ENCODE measurements around the gene AACS.
"Not testable (repeated sequence)": the region's sequence is repeated elsewhere in the genome, so short reads cannot be mapped to it uniquely, and the experiment has no call there.

The AACS gene

GRCh38 chr12:125070112-125070511, 4.9 kb downstream of the AACS start:
- Mint-ChIP-seq H3K27me3 (ENCODE audit: low read depth) (peaks cover 3% of the 10 kb centered on the region), H3K9me3 (no peaks in the 10 kb centered on the region), H3K4me3 (no peak overlapping the region), H3K4me1 (peaks cover 25% of the 10 kb centered on the region), H3K36me3 (ENCODE audit: low read depth) (peaks cover 11% of the 10 kb centered on the region), H3K27ac (peak overlapping the region in 2 of 3 experiments; percentile 17 to 30)
- peak in 1 of 3 experiments; percentile 12 for TF ChIP-seq CTCF (IDR thresholded peaks at IDR 0.05; ENCODE audit: unreplicated experiment in 3 of 3)

DNA sequence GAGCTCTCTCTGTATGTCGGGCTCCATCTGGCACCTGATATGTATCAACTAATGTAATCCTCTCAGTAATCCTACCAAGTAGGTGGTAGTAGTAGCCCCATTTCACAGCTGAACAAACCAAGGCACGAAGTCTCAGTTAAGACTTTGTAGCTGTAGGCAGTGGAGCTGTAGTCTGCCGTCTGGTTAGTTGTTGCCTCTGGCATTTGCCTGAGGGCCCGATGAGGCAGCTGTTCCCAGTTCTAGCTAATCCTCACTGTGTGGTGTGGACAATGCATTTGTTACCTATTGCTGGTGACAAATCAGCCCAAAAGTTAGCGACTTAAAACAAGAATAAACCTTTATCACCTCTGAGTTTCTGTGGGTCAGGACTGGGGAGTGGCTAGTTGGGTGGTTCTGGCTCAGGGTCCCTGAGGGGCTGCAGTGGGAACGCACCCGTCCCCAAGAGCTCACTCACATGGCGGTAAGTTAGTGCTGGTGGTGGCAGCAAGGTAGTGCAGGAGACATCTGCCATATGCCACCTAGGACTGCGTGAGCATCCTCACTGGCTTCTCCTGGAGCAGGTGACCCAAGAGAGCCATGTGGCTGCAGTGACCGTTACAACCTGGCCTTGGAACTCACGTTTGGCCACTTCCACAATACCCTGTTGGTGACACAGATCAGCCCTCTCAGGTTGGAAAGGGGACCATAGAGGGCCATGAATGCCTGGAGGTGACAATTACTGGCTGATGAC, 5.6 kb downstream of the AACS start:
- no peak for TF ChIP-seq CTCF (IDR thresholded peaks at IDR 0.05; ENCODE audit: unreplicated experiment in 3 of 3)
- no peak overlapping the region for H3K27ac Mint-ChIP-seq
- peaks cover 12% of the 10 kb centered on the region for H3K36me3 Mint-ChIP-seq (ENCODE audit: low read depth)
- H3K27me3 Mint-ChIP-seq (ENCODE audit: low read depth) = peaks cover 3% of the 10 kb centered on the region
- H3K4me3 Mint-ChIP-seq = no peak overlapping the region
- H3K4me1 Mint-ChIP-seq = peaks cover 25% of the 10 kb centered on the region
- no peaks in the 10 kb centered on the region for H3K9me3 Mint-ChIP-seq

GRCh38 chr12:125071456-125071855, 6.2 kb downstream of the AACS start:
- H3K9me3 Mint-ChIP-seq = no peaks in the 10 kb centered on the region
- no peak overlapping the region for H3K27ac Mint-ChIP-seq
- H3K4me3 Mint-ChIP-seq = no peak overlapping the region
- H3K4me1 Mint-ChIP-seq = peaks cover 25% of the 10 kb centered on the region
- peaks cover 3% of the 10 kb centered on the region for H3K27me3 Mint-ChIP-seq (ENCODE audit: low read depth)
- H3K36me3 Mint-ChIP-seq (ENCODE audit: low read depth) = peaks cover 18% of the 10 kb centered on the region
- no peak for TF ChIP-seq CTCF (IDR thresholded peaks at IDR 0.05; ENCODE audit: unreplicated experiment in 3 of 3)

- no peak overlapping the region for H3K27ac Mint-ChIP-seq
- TF ChIP-seq CTCF (IDR thresholded peaks at IDR 0.05; ENCODE audit: unreplicated experiment in 3 of 3) = no peak
- H3K4me3 Mint-ChIP-seq = no peak overlapping the region
- H3K27me3 Mint-ChIP-seq (ENCODE audit: low read depth) = peaks cover 3% of the 10 kb centered on the region
- no peaks in the 10 kb centered on the region for H3K9me3 Mint-ChIP-seq
- peaks cover 24% of the 10 kb centered on the region for H3K36me3 Mint-ChIP-seq (ENCODE audit: low read depth)
- H3K4me1 Mint-ChIP-seq = peaks cover 16% of the 10 kb centered on the region
Measured at GRCh38 chr12:125072496-125072895, 7.3 kb downstream of the AACS start.

GRCh38 chr12:125074294-125074693, 9.1 kb downstream of the AACS start:
- H3K9me3 Mint-ChIP-seq; H3K27ac Mint-ChIP-seq; H3K4me3 Mint-ChIP-seq; H3K27me3 Mint-ChIP-seq (ENCODE audit: low read depth): not testable (repeated sequence)
- Mint-ChIP-seq H3K36me3 (ENCODE audit: low read depth) (peaks cover 39% of the 10 kb centered on the region), H3K4me1 (peaks cover 11% of the 10 kb centered on the region)

DNA sequence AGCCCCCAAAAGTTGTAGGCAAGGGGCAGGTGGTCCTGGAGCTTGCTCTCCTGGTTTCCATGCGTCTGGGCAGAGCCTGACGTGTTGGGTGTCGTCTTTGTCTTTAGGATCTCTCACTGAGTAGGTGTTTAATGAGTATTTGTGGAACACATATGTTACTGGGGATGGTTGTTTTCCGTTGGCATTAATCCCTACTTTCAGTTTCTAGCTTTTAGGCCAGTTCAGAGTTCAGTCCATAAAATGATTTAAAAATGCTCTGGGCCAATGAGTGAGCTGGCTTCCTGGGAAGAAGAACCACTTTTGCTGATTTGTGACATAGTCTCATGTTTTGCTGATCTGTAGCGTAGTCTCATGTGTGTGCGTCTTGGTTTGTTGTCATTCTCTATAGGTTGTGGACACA, 10.9 kb downstream of the AACS start:
- Mint-ChIP-seq H3K4me1 (no peaks in the 10 kb centered on the region), H3K36me3 (ENCODE audit: low read depth) (peaks cover 50% of the 10 kb centered on the region), H3K27me3 (ENCODE audit: low read depth) (no peaks in the 10 kb centered on the region), H3K27ac (no peak overlapping the region), H3K9me3 (no peaks in the 10 kb centered on the region), H3K4me3 (no peak overlapping the region)
- no peak for TF ChIP-seq CTCF (IDR thresholded peaks at IDR 0.05; ENCODE audit: unreplicated experiment in 3 of 3)

Data from nephron (organoid).